Measurements from ENCODE around the gene GINS2. TPM values are rescaled to one million over a fixed set of nuclear protein-coding genes. Genes with fewer than 3 reads are reported as not detected.

Gene GINS2
- total and polyA plus RNA-seq, 2 donors (not counting 1 experiment from before 2014, with no cell fraction given), result 1.8 to 5.5 TPM

GRCh38 chr16:85717393-85718152 lies 28.8 kb upstream of the GINS2 start:
- H3K4me2 ChIP-seq (ENCODE audit: extremely low read depth, insufficient read depth, low read length), result no peak overlapping the region
- H3K36me3 ChIP-seq (ENCODE audit: control insufficient read depth, insufficient read depth, low read length), result no peaks in the 10 kb centered on the region
- H4K20me1 ChIP-seq (ENCODE audit: control insufficient read depth, extremely low read depth, insufficient read depth, low read length), result no peaks in the 10 kb centered on the region
- H3K9ac ChIP-seq (ENCODE audit: insufficient read depth, low read length), result no peak overlapping the region
- DNase-seq (ENCODE audit: low read depth in 2 of 2), result peak; percentile 37 to 61
- H2AFZ ChIP-seq (ENCODE audit: low read length), result no peak overlapping the region
- no peaks in the 10 kb centered on the region for H3K9me3 ChIP-seq (ENCODE audit: control insufficient read depth, insufficient read depth, low read depth, low read length)
- H3K4me3 ChIP-seq (replicated peaks in 1 of 4; ENCODE audit: control extremely low read depth in 1 of 4, insufficient read depth in 1 of 4, low read depth in 3 of 4, low read length in 4 of 4), result no peak overlapping the region
- TF ChIP-seq EZH2 (IDR thresholded peaks at IDR 0.05; ENCODE audit: low read length, missing control alignments), result no peak
- TF ChIP-seq, protein P1, sequence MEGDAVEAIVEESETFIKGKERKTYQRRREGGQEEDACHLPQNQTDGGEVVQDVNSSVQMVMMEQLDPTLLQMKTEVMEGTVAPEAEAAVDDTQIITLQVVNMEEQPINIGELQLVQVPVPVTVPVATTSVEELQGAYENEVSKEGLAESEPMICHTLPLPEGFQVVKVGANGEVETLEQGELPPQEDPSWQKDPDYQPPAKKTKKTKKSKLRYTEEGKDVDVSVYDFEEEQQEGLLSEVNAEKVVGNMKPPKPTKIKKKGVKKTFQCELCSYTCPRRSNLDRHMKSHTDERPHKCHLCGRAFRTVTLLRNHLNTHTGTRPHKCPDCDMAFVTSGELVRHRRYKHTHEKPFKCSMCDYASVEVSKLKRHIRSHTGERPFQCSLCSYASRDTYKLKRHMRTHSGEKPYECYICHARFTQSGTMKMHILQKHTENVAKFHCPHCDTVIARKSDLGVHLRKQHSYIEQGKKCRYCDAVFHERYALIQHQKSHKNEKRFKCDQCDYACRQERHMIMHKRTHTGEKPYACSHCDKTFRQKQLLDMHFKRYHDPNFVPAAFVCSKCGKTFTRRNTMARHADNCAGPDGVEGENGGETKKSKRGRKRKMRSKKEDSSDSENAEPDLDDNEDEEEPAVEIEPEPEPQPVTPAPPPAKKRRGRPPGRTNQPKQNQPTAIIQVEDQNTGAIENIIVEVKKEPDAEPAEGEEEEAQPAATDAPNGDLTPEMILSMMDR (conservative IDR thresholded peaks at IDR 0.05 in 1 of 2, IDR thresholded peaks at IDR 0.05 in 1 of 2; ENCODE audit: low read depth in 1 of 2, low read length in 2 of 2), result peak; percentile 50 to 56
- H3K27ac ChIP-seq (ENCODE audit: insufficient read depth, low read length), result no peak overlapping the region
- no peaks in the 10 kb centered on the region for H3K27me3 ChIP-seq (ENCODE audit: control insufficient read depth, insufficient read depth, low read length)
- peaks cover 2% of the 10 kb centered on the region for H3K4me1 ChIP-seq (ENCODE audit: control insufficient read depth, extremely low read depth, insufficient read depth, low read length)
- H3K79me2 ChIP-seq (ENCODE audit: control insufficient read depth, insufficient read depth, low read length), result no peaks in the 10 kb centered on the region

- no peak overlapping the region for H2AFZ ChIP-seq (ENCODE audit: low read length)
- H3K4me1 ChIP-seq (ENCODE audit: control insufficient read depth, extremely low read depth, insufficient read depth, low read length), result peaks cover 2% of the 10 kb centered on the region
- no peaks in the 10 kb centered on the region for H3K9me3 ChIP-seq (ENCODE audit: control insufficient read depth, insufficient read depth, low read depth, low read length)
- no peaks in the 10 kb centered on the region for H3K36me3 ChIP-seq (ENCODE audit: control insufficient read depth, insufficient read depth, low read length)
- no peak for TF ChIP-seq EZH2 (IDR thresholded peaks at IDR 0.05; ENCODE audit: low read length, missing control alignments)
- TF ChIP-seq, protein P1 (conservative IDR thresholded peaks at IDR 0.05 in 1 of 2, IDR thresholded peaks at IDR 0.05 in 1 of 2; ENCODE audit: low read depth in 1 of 2, low read length in 2 of 2), result no peak
- no peaks in the 10 kb centered on the region for H3K27me3 ChIP-seq (ENCODE audit: control insufficient read depth, insufficient read depth, low read length)
- no peak overlapping the region for H3K4me3 ChIP-seq (replicated peaks in 1 of 4; ENCODE audit: control extremely low read depth in 1 of 4, insufficient read depth in 1 of 4, low read depth in 3 of 4, low read length in 4 of 4)
- H3K9ac ChIP-seq (ENCODE audit: insufficient read depth, low read length), result no peak overlapping the region
- no peaks in the 10 kb centered on the region for H3K79me2 ChIP-seq (ENCODE audit: control insufficient read depth, insufficient read depth, low read length)
- H4K20me1 ChIP-seq (ENCODE audit: control insufficient read depth, extremely low read depth, insufficient read depth, low read length), result no peaks in the 10 kb centered on the region
- no peak overlapping the region for H3K4me2 ChIP-seq (ENCODE audit: extremely low read depth, insufficient read depth, low read length)
- no peak for DNase-seq (ENCODE audit: low read depth in 2 of 2)
- no peak overlapping the region for H3K27ac ChIP-seq (ENCODE audit: insufficient read depth, low read length)
These were observed 27.9 kb upstream of the GINS2 start for GRCh38 chr16:85716680-85717038.

DNA sequence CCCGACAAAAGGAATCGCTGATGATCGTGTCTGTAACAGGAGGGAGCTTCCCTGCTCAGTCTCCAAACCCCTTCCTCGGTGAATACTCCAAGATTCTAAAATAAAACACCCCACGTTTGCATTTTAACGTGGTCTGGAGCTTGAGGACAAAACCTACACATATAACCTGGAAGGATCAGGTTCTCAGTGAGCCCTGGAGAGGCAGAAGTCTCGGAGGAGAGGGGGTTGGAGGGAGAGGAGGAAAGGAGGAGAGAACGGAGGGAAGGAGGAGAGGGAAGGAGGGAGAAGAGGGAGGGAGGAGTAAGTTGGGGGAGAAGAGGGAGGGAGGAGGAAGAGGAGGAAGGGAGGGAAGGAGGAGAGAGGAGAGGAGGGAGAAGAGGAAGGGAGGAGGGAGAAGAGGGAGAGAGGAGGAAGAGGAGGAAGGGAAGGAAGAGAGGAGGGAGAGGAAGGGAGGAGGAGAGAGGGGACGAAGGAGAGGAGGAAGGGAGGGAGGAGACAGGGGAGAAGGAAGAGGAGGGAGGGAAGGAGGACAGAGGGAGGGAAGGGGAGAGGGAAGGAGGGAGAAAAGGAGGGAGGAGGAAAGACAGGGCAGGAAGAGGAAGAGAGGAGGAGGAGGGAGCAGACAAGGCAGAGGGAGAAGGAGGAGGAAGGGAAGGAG lies 27.4 kb upstream of the GINS2 start:
- H3K36me3 ChIP-seq (ENCODE audit: control insufficient read depth, insufficient read depth, low read length), result no peaks in the 10 kb centered on the region
- H4K20me1 ChIP-seq (ENCODE audit: control insufficient read depth, extremely low read depth, insufficient read depth, low read length), result no peaks in the 10 kb centered on the region
- no peak overlapping the region for H3K9ac ChIP-seq (ENCODE audit: insufficient read depth, low read length)
- peak overlapping the region; percentile 48 for H3K4me2 ChIP-seq (ENCODE audit: extremely low read depth, insufficient read depth, low read length)
- H3K79me2 ChIP-seq (ENCODE audit: control insufficient read depth, insufficient read depth, low read length), result no peaks in the 10 kb centered on the region
- H3K27me3 ChIP-seq (ENCODE audit: control insufficient read depth, insufficient read depth, low read length), result no peaks in the 10 kb centered on the region
- no peak for TF ChIP-seq EZH2 (IDR thresholded peaks at IDR 0.05; ENCODE audit: low read length, missing control alignments)
- TF ChIP-seq, protein P1 (conservative IDR thresholded peaks at IDR 0.05 in 1 of 2, IDR thresholded peaks at IDR 0.05 in 1 of 2; ENCODE audit: low read depth in 1 of 2, low read length in 2 of 2), result no peak
- peak overlapping the region; percentile 12 for H2AFZ ChIP-seq (ENCODE audit: low read length)
- no peak overlapping the region for H3K27ac ChIP-seq (ENCODE audit: insufficient read depth, low read length)
- H3K4me3 ChIP-seq (replicated peaks in 1 of 4; ENCODE audit: control extremely low read depth in 1 of 4, insufficient read depth in 1 of 4, low read depth in 3 of 4, low read length in 4 of 4), result no peak overlapping the region
- DNase-seq (ENCODE audit: low read depth in 2 of 2), result no peak
- H3K9me3 ChIP-seq (ENCODE audit: control insufficient read depth, insufficient read depth, low read depth, low read length), result no peaks in the 10 kb centered on the region
- H3K4me1 ChIP-seq (ENCODE audit: control insufficient read depth, extremely low read depth, insufficient read depth, low read length), result peaks cover 2% of the 10 kb centered on the region

All from fibroblast of lung (primary cell).